MM.1S (cell line): ENCODE data around the gene LMNTD2.

Source experiments
- CTCF ChIP-seq: fragments of 300-600 bp; sonication (generic); IDR thresholded peaks from 2 replicates; pipeline ENCODE4 v1.5.1; 2016; ENCODE audit warnings: antibody characterized with exemption, low read length, mixed read lengths
- EZH2 ChIP-seq: fragments of 300-600 bp; sonication (generic); optimal IDR thresholded peaks from 2 replicates; pipeline ENCODE3; 2017; ENCODE audit warnings: low read depth, mild to moderate bottlenecking, antibody characterized with exemption, low read length, mixed read lengths

- TF ChIP-seq CTCF = no peak
- TF ChIP-seq EZH2 = no peak
Measured at GRCh38 chr11:530960-531831, 29.3 kb downstream of the LMNTD2 start.
